ENCODE results near the gene MED13L.

Gene MED13L

GRCh38 chr12:115968211-115968610 lies 309.3 kb downstream of the MED13L start:
- no peak for TF ChIP-seq CTCF (IDR thresholded peaks at IDR 0.05; ENCODE audit: extremely low read depth, missing control alignments)
- no peak for DNase-seq (ENCODE audit: low spot score)

GRCh38 chr12:115966376-115966775 lies 311.1 kb downstream of the MED13L start:
- no peak for DNase-seq (ENCODE audit: low spot score)
- TF ChIP-seq CTCF (IDR thresholded peaks at IDR 0.05; ENCODE audit: extremely low read depth, missing control alignments): no peak

GRCh38 chr12:115964626-115965025 lies 312.9 kb downstream of the MED13L start:
- DNase-seq (ENCODE audit: low spot score): no peak
- no peak for TF ChIP-seq CTCF (IDR thresholded peaks at IDR 0.05; ENCODE audit: extremely low read depth, missing control alignments)

GRCh38 chr12:115964214-115964613 lies 313.3 kb downstream of the MED13L start:
- DNase-seq (ENCODE audit: low spot score): no peak

GRCh38 chr12:115962216-115962615 lies 315.3 kb downstream of the MED13L start:
- TF ChIP-seq CTCF (IDR thresholded peaks at IDR 0.05; ENCODE audit: extremely low read depth, missing control alignments): no peak

More at GRCh38 chr12:115964214-115964613, 313.3 kb downstream of the MED13L start:
- TF ChIP-seq CTCF (IDR thresholded peaks at IDR 0.05; ENCODE audit: extremely low read depth, missing control alignments): no peak

GRCh38 chr12:115960868-115961802 lies 316.4 kb downstream of the MED13L start:
- no peak for TF ChIP-seq CTCF (IDR thresholded peaks at IDR 0.05; ENCODE audit: extremely low read depth, missing control alignments)
- no peak for DNase-seq (ENCODE audit: low spot score)

More at GRCh38 chr12:115962216-115962615, 315.3 kb downstream of the MED13L start:
- DNase-seq (ENCODE audit: low spot score): no peak

- DNase-seq (ENCODE audit: low spot score): no peak
- TF ChIP-seq CTCF (IDR thresholded peaks at IDR 0.05; ENCODE audit: extremely low read depth, missing control alignments): no peak
These were observed 319.7 kb downstream of the MED13L start for GRCh38 chr12:115957686-115958290.

Data from GM20000 (cell line).